OCI-LY7 (cell line): ENCODE measurements around the gene GNE. TPM values are rescaled to one million over a fixed set of nuclear protein-coding genes. Genes with fewer than 3 reads are reported as not detected.

ENCODE experiments used
- BruUV-seq: library from RNA; stranded (reverse); fragments of 400-500 nt; replicated peaks from 2 replicates; lab custom pipeline; 2021; lab: Mats Ljungman, UMichigan
- CTCF ChIA-PET: fragments of 300-600 bp; sonication (Branson Sonifier 250); formaldehyde crosslinking; loops from one replicate; lab custom pipeline; 2022; ENCODE audit warnings: antibody characterized with exemption; ENCODE audit not compliant: unreplicated experiment; lab: Charles Lee
- POLR2A ChIA-PET: fragments of 300-600 bp; sonication (Branson Sonifier 250); formaldehyde crosslinking; loops from one replicate; lab custom pipeline; 2022; ENCODE audit warnings: antibody characterized with exemption; lab: Charles Lee
- DNase-seq: peaks from one replicate; pipeline ENCODE4 v3.0.0-alpha.2; 2015; ENCODE audit warnings: low spot score
- H2AFZ ChIP-seq: fragments of 200-600 bp; sonication (generic), shearing (Covaris generic); 2 replicates; pipeline ENCODE4 v1.6.1; 2014; ENCODE audit warnings: mild to moderate bottlenecking, antibody characterized with exemption, low read length, moderate library complexity
- H3K27ac ChIP-seq: fragments of 200-600 bp; sonication (generic); 2 replicates; pipeline ENCODE4 v1.5.1; 2014; ENCODE audit warnings: mixed run types, low read depth, mild to moderate bottlenecking, moderate library complexity, low read length, inconsistent platforms; ENCODE audit not compliant: poor library complexity, severe bottlenecking
- H3K36me3 ChIP-seq: fragments of 200-600 bp; sonication (generic); 2 replicates; pipeline ENCODE4 v1.6.1; 2014; ENCODE audit warnings: mild to moderate bottlenecking, antibody characterized with exemption, low read length, moderate library complexity, mixed read lengths; ENCODE audit not compliant: insufficient read depth
- H3K4me1 ChIP-seq: fragments of 200-600 bp; sonication (generic); 2 replicates; pipeline ENCODE4 v1.5.1; 2014; ENCODE audit warnings: mild to moderate bottlenecking, low read length; ENCODE audit not compliant: insufficient read depth, poor library complexity, severe bottlenecking
- H3K4me2 ChIP-seq: fragments of 200-600 bp; sonication (generic); 2 replicates; pipeline ENCODE4 v1.6.1; 2014; ENCODE audit warnings: mild to moderate bottlenecking, low read length
- H3K4me3 ChIP-seq: fragments of 200-600 bp; sonication (generic); 2 replicates; pipeline ENCODE4 v1.5.1; 2014; ENCODE audit warnings: mild to moderate bottlenecking, low read depth, low read length; ENCODE audit not compliant: poor library complexity, severe bottlenecking
- H3K79me2 ChIP-seq: fragments of 200-600 bp; sonication (generic); 2 replicates; pipeline ENCODE4 v1.6.1; 2016; ENCODE audit warnings: low read depth, mild to moderate bottlenecking, low read length, moderate library complexity, mixed read lengths; ENCODE audit not compliant: insufficient read depth
- H3K9me2 ChIP-seq: fragments of 200-600 bp; sonication (generic); 2 replicates; pipeline ENCODE4 v1.6.1; 2016; ENCODE audit warnings: mild to moderate bottlenecking, low read length, mixed read lengths; ENCODE audit not compliant: insufficient read depth
- H3K9me3 ChIP-seq: fragments of 200-600 bp; sonication (generic); 2 replicates; pipeline ENCODE4 v1.6.1; 2014; ENCODE audit warnings: mild to moderate bottlenecking, mixed run types, low read length, mixed read lengths
- H4K20me1 ChIP-seq: fragments of 200-600 bp; sonication (generic); 2 replicates; pipeline ENCODE4 v1.6.1; 2014; ENCODE audit warnings: mild to moderate bottlenecking, antibody characterized with exemption, low read length, moderate library complexity, mixed read lengths; ENCODE audit not compliant: insufficient read depth
- EZH2phosphoT487 ChIP-seq: fragments of 200-600 bp; sonication (generic); IDR thresholded peaks from 2 replicates; pipeline ENCODE4 v1.6.1; 2018; ENCODE audit warnings: low read depth, borderline replicate concordance, mild to moderate bottlenecking, mixed run types, antibody characterized with exemption, low read length, moderate library complexity, mixed read lengths
- intact Hi-C: fragments of 100-400 bp; cut with micrococcal nuclease; formaldehyde crosslinking; loops from one replicate; pipeline ENCODE4 v1.10.0; 2022; ENCODE audit not compliant: unreplicated experiment
- small RNA-seq: library from RNA; depleted of rRNA; stranded (forward); fragments of <200 nt; gene quantifications from one replicate; pipeline ENCODE3, GENCODE V24; 2014
- total RNA-seq, 2 experiments: library from RNA; depleted of rRNA in 1 of 2; stranded (reverse); fragments of >200 nt in 1 of 2; shearing (Covaris generic) in 1 of 2; gene quantifications; 2 replicates each; pipeline ENCODE4 v1.2.3, GENCODE V29; 2014 to 2022
- TF ChIP-seq, protein P1 (sequence below): fragments of 200-600 bp; sonication (generic); conservative IDR thresholded peaks from 2 replicates; pipeline ENCODE4 v1.5.1; 2014; ENCODE audit warnings: mild to moderate bottlenecking, antibody characterized with exemption, low read length, moderate library complexity, mixed read lengths

The GNE gene
- total RNA-seq, 2 experiments from 2014 or later: 15.5 to 27.7 TPM

DNA sequence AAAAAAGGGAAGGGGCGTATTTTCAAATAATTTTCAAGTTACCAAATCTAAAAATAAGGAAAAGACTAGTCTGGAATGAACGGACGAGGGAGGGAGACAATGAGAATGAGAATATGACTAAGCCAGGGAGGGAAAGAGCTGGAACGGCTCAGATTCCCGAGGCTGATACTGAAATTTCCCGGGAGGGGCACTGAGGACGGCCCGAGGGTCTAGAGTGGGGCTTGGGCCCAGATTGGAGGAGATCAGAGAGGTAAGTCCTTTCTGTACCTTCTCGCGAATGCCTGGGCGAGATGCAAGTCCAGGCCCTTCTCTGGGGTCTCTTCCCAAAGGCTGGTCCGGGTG is 92.5 kb downstream of the GNE start:
- Histone ChIP-seq H3K27ac (no peak overlapping the region), H3K9me2 (no peaks in the 10 kb centered on the region), H3K4me2 (peak overlapping the region; percentile 89; the same call in 1 of the 2 replicates), H3K9me3 (no peaks in the 10 kb centered on the region), H4K20me1 (no peaks in the 10 kb centered on the region), H3K4me1 (peaks cover 3% of the 10 kb centered on the region), H3K4me3 (peak overlapping the region; percentile 69), H3K36me3 (no peaks in the 10 kb centered on the region), H3K79me2 (no peaks in the 10 kb centered on the region), H2AFZ (peak overlapping the region; percentile 89; the same call in 1 of the 2 replicates)
- DNase-seq: no peak
- ChIA-PET CTCF (interaction anchor here (1.0 to 4.1 kb wide), 2 partner anchors 25 to 64 kb away, joined by 4 to 31 read pairs; partner anchors contain the start of gene CLTA), POLR2A (interaction anchor here (0.7 to 1.6 kb wide), 5 partner anchors 14 to 1150 kb away, joined by 3 to 13 read pairs (median 5); no protein-coding TSS in a partner anchor)
- TF ChIP-seq EZH2phosphoT487: no peak
- BruUV-seq: no TSS peak
- intact Hi-C loops: loop anchor here (1.0 to 10.0 kb wide), 5 partner anchors 11 to 211 kb away; partner anchors contain the start of gene RECK

DNA sequence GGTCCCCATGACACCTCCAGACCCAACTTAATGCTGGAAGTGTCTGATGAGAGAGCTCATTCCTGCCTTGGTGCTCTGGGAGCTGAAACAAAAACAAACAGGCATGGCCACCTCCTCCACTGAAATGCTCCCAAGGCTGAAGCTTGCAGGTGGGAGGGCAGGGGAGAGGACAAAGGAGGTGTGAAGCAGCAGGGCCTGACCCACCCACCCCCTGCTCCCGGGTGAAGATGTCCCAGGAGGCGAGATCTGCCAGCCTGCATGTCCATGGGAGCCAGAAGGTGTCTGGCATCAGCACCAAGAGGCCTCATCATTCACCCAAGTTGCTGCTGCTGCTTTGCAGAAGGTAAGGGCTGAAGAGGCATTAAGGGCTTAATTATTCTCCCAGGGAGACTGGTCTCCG is 93.3 kb downstream of the GNE start:
- POLR2A ChIA-PET: interaction anchor here (1.1 to 1.3 kb wide), 3 partner anchors 11 to 62 kb away, joined by 3 read pairs; no protein-coding TSS in a partner anchor
- TF ChIP-seq EZH2phosphoT487: no peak
- TF ChIP-seq, protein P1, sequence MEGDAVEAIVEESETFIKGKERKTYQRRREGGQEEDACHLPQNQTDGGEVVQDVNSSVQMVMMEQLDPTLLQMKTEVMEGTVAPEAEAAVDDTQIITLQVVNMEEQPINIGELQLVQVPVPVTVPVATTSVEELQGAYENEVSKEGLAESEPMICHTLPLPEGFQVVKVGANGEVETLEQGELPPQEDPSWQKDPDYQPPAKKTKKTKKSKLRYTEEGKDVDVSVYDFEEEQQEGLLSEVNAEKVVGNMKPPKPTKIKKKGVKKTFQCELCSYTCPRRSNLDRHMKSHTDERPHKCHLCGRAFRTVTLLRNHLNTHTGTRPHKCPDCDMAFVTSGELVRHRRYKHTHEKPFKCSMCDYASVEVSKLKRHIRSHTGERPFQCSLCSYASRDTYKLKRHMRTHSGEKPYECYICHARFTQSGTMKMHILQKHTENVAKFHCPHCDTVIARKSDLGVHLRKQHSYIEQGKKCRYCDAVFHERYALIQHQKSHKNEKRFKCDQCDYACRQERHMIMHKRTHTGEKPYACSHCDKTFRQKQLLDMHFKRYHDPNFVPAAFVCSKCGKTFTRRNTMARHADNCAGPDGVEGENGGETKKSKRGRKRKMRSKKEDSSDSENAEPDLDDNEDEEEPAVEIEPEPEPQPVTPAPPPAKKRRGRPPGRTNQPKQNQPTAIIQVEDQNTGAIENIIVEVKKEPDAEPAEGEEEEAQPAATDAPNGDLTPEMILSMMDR: no peak
- H3K27ac ChIP-seq: no peak overlapping the region
- CTCF ChIA-PET: interaction anchor here (4.1 kb wide), 1 partner anchor 63 kb away, joined by 31 read pairs; no protein-coding TSS in a partner anchor
- no peaks in the 10 kb centered on the region for H3K36me3 ChIP-seq
- peaks cover 3% of the 10 kb centered on the region for H3K4me1 ChIP-seq
- no peak overlapping the region for H3K4me2 ChIP-seq
- no peak for DNase-seq
- H3K9me3 ChIP-seq: no peaks in the 10 kb centered on the region
- no peaks in the 10 kb centered on the region for H3K9me2 ChIP-seq
- intact Hi-C loops: loop anchor here (10.0 kb wide), 1 partner anchor 130 kb away; the partner anchor contains the start of gene RECK
- no peaks in the 10 kb centered on the region for H3K79me2 ChIP-seq
- no TSS peak for BruUV-seq
- H2AFZ ChIP-seq: no peak overlapping the region
- H4K20me1 ChIP-seq: no peaks in the 10 kb centered on the region
- H3K4me3 ChIP-seq: no peak overlapping the region

Small RNA genes lying within 50 kb of the gene (small RNA-seq; reads per million reads assigned to genes)
- not detected for gene RNU4-53P

Other genes with a start within 250 kb of the GNE start
- gene RECK, start 221.5 kb downstream of the GNE start, total RNA-seq (2014; rRNA removed; shearing (Covaris generic)): 3.0 and 6.0 TPM in 2 replicates
- 6.5 and 8.1 TPM in 2 replicates for gene RECK, start 221.5 kb downstream of the GNE start, total RNA-seq (2022)
- not detected in 2 replicates for gene GLIPR2, start 121.7 kb downstream of the GNE start, total RNA-seq (2014; rRNA removed; shearing (Covaris generic))
- not detected in 2 replicates for gene GLIPR2, start 121.7 kb downstream of the GNE start, total RNA-seq (2022)
- gene CCIN, start 89.1 kb downstream of the GNE start, total RNA-seq (2014; rRNA removed; shearing (Covaris generic)): not detected in 2 replicates
- gene CCIN, start 89.1 kb downstream of the GNE start, total RNA-seq (2022): not detected in 2 replicates
- 150 and 176 TPM in 2 replicates for gene CLTA, start 67.5 kb downstream of the GNE start, total RNA-seq (2014; rRNA removed; shearing (Covaris generic))
- gene CLTA, start 67.5 kb downstream of the GNE start, total RNA-seq (2022): 161 and 171 TPM in 2 replicates
- gene RNF38, start 141.8 kb upstream of the GNE start, total RNA-seq (2014; rRNA removed; shearing (Covaris generic)): 5.7 and 9.0 TPM in 2 replicates
- 25.5 and 30.5 TPM in 2 replicates for gene RNF38, start 141.8 kb upstream of the GNE start, total RNA-seq (2022)